Loucy (cell line): Measurements from ENCODE around the gene SNRPF.

Source experiments
- H2AFZ ChIP-seq: fragments of 200-600 bp; sonication (generic); 2 replicates; pipeline ENCODE4 v1.6.0; 2016; ENCODE audit warnings: antibody characterized with exemption, mild to moderate bottlenecking, low read length, moderate library complexity
- H3F3A ChIP-seq: fragments of 200-600 bp; 2 replicates; pipeline ENCODE4 v1.6.0; 2016; ENCODE audit warnings: antibody characterized with exemption, low read depth, mild to moderate bottlenecking
- H3K27me3 ChIP-seq: fragments of 200-600 bp; sonication (generic); 2 replicates; pipeline ENCODE4 v1.6.1; 2014; ENCODE audit warnings: low read length, mild to moderate bottlenecking; ENCODE audit not compliant: insufficient read depth, poor library complexity, severe bottlenecking
- H3K36me3 ChIP-seq: fragments of 200-600 bp; sonication (generic); 2 replicates; pipeline ENCODE4 v1.6.1; 2016; ENCODE audit warnings: low read length; ENCODE audit not compliant: insufficient read depth
- H3K4me1 ChIP-seq: fragments of 200-600 bp; sonication (generic); 2 replicates; pipeline ENCODE4 v1.5.1; 2014; ENCODE audit warnings: low read length, mild to moderate bottlenecking; ENCODE audit not compliant: insufficient read depth, poor library complexity, severe bottlenecking
- H3K4me2 ChIP-seq: fragments of 200-600 bp; sonication (generic); 2 replicates; pipeline ENCODE4 v1.6.0; 2014; ENCODE audit warnings: antibody characterized with exemption, low read length, low read depth, mild to moderate bottlenecking; ENCODE audit not compliant: poor library complexity, severe bottlenecking
- H3K4me3 ChIP-seq: fragments of 200-600 bp; sonication (generic); 2 replicates; pipeline ENCODE4 v1.5.1; 2014; ENCODE audit warnings: low read length, mild to moderate bottlenecking, mixed read lengths; ENCODE audit not compliant: poor library complexity, severe bottlenecking
- H3K79me2 ChIP-seq: fragments of 200-600 bp; sonication (generic); 2 replicates; pipeline ENCODE4 v1.6.1; 2014; ENCODE audit warnings: low read length; ENCODE audit not compliant: insufficient read depth
- H3K9ac ChIP-seq: fragments of 200-600 bp; sonication (generic); 2 replicates; pipeline ENCODE4 v1.6.0; 2014; ENCODE audit warnings: mild to moderate bottlenecking, low read depth, low read length, moderate library complexity; ENCODE audit not compliant: poor library complexity, severe bottlenecking
- H3K9me2 ChIP-seq: fragments of 200-600 bp; sonication (generic); replicated peaks from 2 replicates; pipeline ENCODE4 v1.6.1; 2016; ENCODE audit warnings: low read depth, low read length, mixed read lengths
- H3K9me3 ChIP-seq: fragments of 200-600 bp; sonication (generic); 2 replicates; pipeline ENCODE4 v1.6.1; 2014; ENCODE audit warnings: mild to moderate bottlenecking, antibody characterized with exemption, low read length, low read depth; ENCODE audit not compliant: insufficient read depth
- H4K20me1 ChIP-seq: fragments of 200-600 bp; sonication (generic); 2 replicates; pipeline ENCODE4 v1.6.0; 2014; ENCODE audit warnings: antibody characterized with exemption, low read length, mild to moderate bottlenecking; ENCODE audit not compliant: insufficient read depth, poor library complexity, severe bottlenecking
- CTCF ChIP-seq: fragments of 200-600 bp; sonication (generic); conservative IDR thresholded peaks from 2 replicates; pipeline ENCODE4 v1.5.1; 2014; ENCODE audit warnings: mild to moderate bottlenecking, antibody characterized with exemption, low read length
- EZH2phosphoT487 ChIP-seq: fragments of 200-600 bp; IDR thresholded peaks from 2 replicates; pipeline ENCODE4 v1.6.1; 2018; ENCODE audit warnings: antibody characterized with exemption, mild to moderate bottlenecking, moderate library complexity, borderline replicate concordance

The SNRPF gene

GRCh38 chr12:95830335-95831089 is 28.2 kb upstream of the SNRPF start:
- Histone ChIP-seq H3K79me2 (no peaks in the 10 kb centered on the region), H3K36me3 (no peaks in the 10 kb centered on the region), H3K9me3 (no peaks in the 10 kb centered on the region), H3K9ac (no peak overlapping the region), H3K9me2 (no peaks in the 10 kb centered on the region), H3K4me3 (no peak overlapping the region), H3K27me3 (no peaks in the 10 kb centered on the region), H4K20me1 (no peaks in the 10 kb centered on the region), H2AFZ (no peak overlapping the region), H3K4me1 (no peaks in the 10 kb centered on the region), H3F3A (no peaks in the 10 kb centered on the region), H3K4me2 (no peak overlapping the region)
- TF ChIP-seq CTCF, result no peak
- TF ChIP-seq EZH2phosphoT487, result no peak

- no peaks in the 10 kb centered on the region for H3F3A ChIP-seq
- H3K9me2 ChIP-seq, result no peaks in the 10 kb centered on the region
- no peaks in the 10 kb centered on the region for H3K4me1 ChIP-seq
Observed at GRCh38 chr12:95834572-95834971, 24.2 kb upstream of the SNRPF start.

GRCh38 chr12:95836185-95836609 is 22.6 kb upstream of the SNRPF start:
- H3K4me2 ChIP-seq, result no peak overlapping the region
- H2AFZ ChIP-seq, result no peak overlapping the region

More at GRCh38 chr12:95834572-95834971, 24.2 kb upstream of the SNRPF start:
- H2AFZ ChIP-seq, result no peak overlapping the region
- H3K9ac ChIP-seq, result no peak overlapping the region
- H3K4me3 ChIP-seq, result no peak overlapping the region
- no peaks in the 10 kb centered on the region for H3K27me3 ChIP-seq
- H3K4me2 ChIP-seq, result no peak overlapping the region
- no peaks in the 10 kb centered on the region for H4K20me1 ChIP-seq
- no peaks in the 10 kb centered on the region for H3K36me3 ChIP-seq
- TF ChIP-seq CTCF (no peak), EZH2phosphoT487 (no peak)
- no peaks in the 10 kb centered on the region for H3K9me3 ChIP-seq
- H3K79me2 ChIP-seq, result no peaks in the 10 kb centered on the region

More at GRCh38 chr12:95836185-95836609, 22.6 kb upstream of the SNRPF start:
- no peak for TF ChIP-seq CTCF
- no peak for TF ChIP-seq EZH2phosphoT487
- H3K27me3 ChIP-seq, result no peaks in the 10 kb centered on the region
- H3K4me3 ChIP-seq, result no peak overlapping the region
- no peaks in the 10 kb centered on the region for H3K79me2 ChIP-seq
- no peaks in the 10 kb centered on the region for H3K4me1 ChIP-seq
- no peaks in the 10 kb centered on the region for H3K9me2 ChIP-seq
- no peaks in the 10 kb centered on the region for H3F3A ChIP-seq
- no peaks in the 10 kb centered on the region for H4K20me1 ChIP-seq
- no peak overlapping the region for H3K9ac ChIP-seq
- no peaks in the 10 kb centered on the region for H3K36me3 ChIP-seq
- no peaks in the 10 kb centered on the region for H3K9me3 ChIP-seq
